NCI-H2196 treated with DMSO at 0.1 percent for 48 hours (cell line): ENCODE measurements around the gene KCNJ4.

Source experiments
- DNase-seq: peaks from one replicate; lab custom pipeline; 2025; ENCODE audit not compliant: unreplicated experiment; lab: John Stamatoyannopoulos, UW

KCNJ4 gene

GRCh38 chr22:38432264-38432663, 22.7 kb downstream of the KCNJ4 start:
- DNase-seq: no peak

- DNase-seq: no peak
These were observed 23.6 kb downstream of the KCNJ4 start for GRCh38 chr22:38431266-38432010.

GRCh38 chr22:38429499-38430068, 25.4 kb downstream of the KCNJ4 start:
- DNase-seq: no peak

- DNase-seq: no peak
These were observed 26.3 kb downstream of the KCNJ4 start for GRCh38 chr22:38428714-38429113.

GRCh38 chr22:38427940-38428339, 27.1 kb downstream of the KCNJ4 start:
- no peak for DNase-seq

- DNase-seq: no peak
These were observed 27.5 kb downstream of the KCNJ4 start for GRCh38 chr22:38427465-38427864.

GRCh38 chr22:38426628-38427027, 28.4 kb downstream of the KCNJ4 start:
- DNase-seq: no peak

GRCh38 chr22:38424525-38425080, 30.4 kb downstream of the KCNJ4 start:
- DNase-seq: no peak

GRCh38 chr22:38423512-38424503, 31.2 kb downstream of the KCNJ4 start:
- no peak for DNase-seq

GRCh38 chr22:38422611-38423511, 32.1 kb downstream of the KCNJ4 start:
- DNase-seq: no peak

- DNase-seq: no peak
These were observed 34.3 kb downstream of the KCNJ4 start for GRCh38 chr22:38420734-38421133.

GRCh38 chr22:38419858-38420160, 35.2 kb downstream of the KCNJ4 start:
- no peak for DNase-seq

GRCh38 chr22:38419121-38419857, 35.7 kb downstream of the KCNJ4 start:
- no peak for DNase-seq

GRCh38 chr22:38418589-38418988, 36.4 kb downstream of the KCNJ4 start:
- no peak for DNase-seq

- no peak for DNase-seq
These were observed 37.5 kb downstream of the KCNJ4 start for GRCh38 chr22:38417252-38418060.

GRCh38 chr22:38416621-38417251, 38.3 kb downstream of the KCNJ4 start:
- no peak for DNase-seq

GRCh38 chr22:38415561-38416321, 39.3 kb downstream of the KCNJ4 start:
- no peak for DNase-seq

- no peak for DNase-seq
These were observed 40.0 kb downstream of the KCNJ4 start for GRCh38 chr22:38415046-38415445.
